Small intestine (tissue), 7 donors: ENCODE measurements around the gene FBXL16. TPM values are rescaled to one million over a fixed set of nuclear protein-coding genes. Genes with fewer than 3 reads are reported as not detected.
A peak's percentile ranks its signal among the peaks of the same experiment; 100 is the strongest.

Source experiments
- DNase-seq, 2 donors: peaks; one replicate each; pipeline versions ENCODE4 v3.0.0 to v3.0.0-alpha.2; 2013
- FAIRE-seq: peaks from 2 replicates; lab custom pipeline; 2012; peaks lifted over from hg19 to GRCh38; lab: Jason Lieb, UNC
- H3K27ac ChIP-seq, 3 donors: one replicate each; pipeline ENCODE4 v1.5.1; 2013; ENCODE audit warnings: low read length in 2 of 3, mild to moderate bottlenecking in 2 of 3, control low read depth in 1 of 3, inconsistent platforms in 1 of 3, low read depth in 1 of 3, moderate library complexity in 1 of 3
- H3K27me3 ChIP-seq, 3 donors: one replicate each; pipeline ENCODE4 v1.6.1; 2013; ENCODE audit warnings: low read length in 3 of 3, inconsistent platforms in 1 of 3; ENCODE audit not compliant: control insufficient read depth in 3 of 3, insufficient read depth in 3 of 3
- H3K36me3 ChIP-seq, 3 donors: one replicate each; pipeline ENCODE4 v1.6.1; 2013; ENCODE audit warnings: low read length in 3 of 3, inconsistent platforms in 1 of 3, low read depth in 1 of 3, mild to moderate bottlenecking in 1 of 3, moderate library complexity in 1 of 3; ENCODE audit not compliant: control insufficient read depth in 3 of 3, insufficient read depth in 2 of 3
- H3K4me1 ChIP-seq, 3 donors: one replicate each; pipeline ENCODE4 v1.6.1; 2013; ENCODE audit warnings: low read length in 2 of 3, inconsistent platforms in 1 of 3, low read depth in 1 of 3, mild to moderate bottlenecking in 1 of 3, moderate library complexity in 1 of 3; ENCODE audit not compliant: control insufficient read depth in 3 of 3, insufficient read depth in 2 of 3
- H3K4me3 ChIP-seq, 3 donors: one replicate each; pipeline ENCODE4 v1.5.1; 2013; ENCODE audit warnings: low read length in 3 of 3, control low read depth in 1 of 3, inconsistent platforms in 1 of 3, low read depth in 1 of 3, mild to moderate bottlenecking in 1 of 3, moderate library complexity in 1 of 3
- H3K9me3 ChIP-seq, 2 donors: one replicate each; pipeline ENCODE4 v1.6.1; 2013; ENCODE audit warnings: low read depth in 1 of 2, low read length in 1 of 2; ENCODE audit not compliant: control insufficient read depth in 2 of 2, insufficient read depth in 1 of 2
- whole genome bisulfite sequencing, 3 donors: extraction: QIAGEN DNeasy Blood & Tissue Kit; methylation state at CpG; one replicate each; pipeline ENCODE4 v1.1.7; 2013; 5-methylcytosine and 5-hydroxymethylcytosine counted together
- polyA plus RNA-seq, 4 donors: library from polyadenylated mRNA; stranded (reverse) in 3 of 4; unstranded in 1 of 4; fragments of 200-250 nt in 3 of 4; fragments of 120-200 nt in 1 of 4; gene quantifications; one replicate each; pipeline versions ENCODE4 v1.2.1 to v1.2.3, GENCODE V29; 2013
- donor health status: healthy with polysubstance abuse.
- donor health status: control.
- donor health status: control.
- donor health status: Bipolar disorder and iron deficiency.
- donor health status: healthy.

FBXL16 gene
- polyA plus RNA-seq, 4 donors: 0.81 to 3.4 (median 1.2) TPM

- H3K4me3 ChIP-seq: peak within 1 kb of the TSS; percentile 25 to 52 (median 41)
- peaks cover 0 to 23% (median 4%) of the 10 kb centered on the region in 3 donors for H3K4me1 ChIP-seq
- peaks cover 0 to 22% (median 10%) of the 10 kb centered on the region in 3 donors for H3K27me3 ChIP-seq
- no peak within 1 kb of the TSS for H3K27ac ChIP-seq
- DNase-seq (peak in 1 of 2 donors; percentile 46), FAIRE-seq (no peak)
- H3K36me3 ChIP-seq: peaks cover 0 to 45% (median 0%) of the 10 kb centered on the region in 3 donors
- H3K9me3 ChIP-seq: peaks cover 2 to 5% of the 10 kb centered on the region in 2 donors
- WGBS, 3 donors: 1 to 2% (median 2%) methylated on average over 49 to 88 of the region's 88 CpGs
These were observed 21.1 kb upstream of the FBXL16 start, which contains the start of the genes CCDC78 and HAGHL for GRCh38 chr16:726438-727290. TSS of gene CCDC78 (minus strand) at chr16:726443. CDS start at chr16:726367, 76 bp downstream. TSS of gene HAGHL (plus strand) at chr16:727106. CDS start at chr16:727510, 404 bp downstream.

- WGBS, 3 donors: 5 to 28% (median 15%) methylated on average over 6 to 9 of the region's 9 CpGs
- Histone ChIP-seq H3K4me1 (peaks cover 0 to 23% (median 4%) of the 10 kb centered on the region in 3 donors), H3K4me3 (no peak overlapping the region), H3K27ac (no peak overlapping the region), H3K9me3 (peaks cover 3 to 8% of the 10 kb centered on the region in 2 donors), H3K27me3 (peaks cover 0 to 22% (median 10%) of the 10 kb centered on the region in 3 donors), H3K36me3 (peaks cover 0 to 40% (median 0%) of the 10 kb centered on the region in 3 donors)
- FAIRE-seq: no peak
- DNase-seq: no peak
These were observed 20.5 kb upstream of the FBXL16 start for GRCh38 chr16:726188-726437.

GRCh38 chr16:725463-726187 is 20.0 kb upstream of the FBXL16 start:
- Histone ChIP-seq H3K9me3 (peaks cover 3 to 8% of the 10 kb centered on the region in 2 donors), H3K4me3 (no peak overlapping the region), H3K27me3 (peaks cover 0 to 22% (median 10%) of the 10 kb centered on the region in 3 donors), H3K4me1 (peaks cover 0 to 23% (median 4%) of the 10 kb centered on the region in 3 donors), H3K27ac (no peak overlapping the region), H3K36me3 (peaks cover 0 to 35% (median 0%) of the 10 kb centered on the region in 3 donors)
- no peak for FAIRE-seq
- 14 to 65% (median 41%) methylated on average over 21 to 23 of the region's 23 CpGs for WGBS, 3 donors
- no peak for DNase-seq

- Histone ChIP-seq H3K4me1 (peaks cover 4 to 28% (median 7%) of the 10 kb centered on the region in 3 donors), H3K9me3 (peaks cover 3 to 8% of the 10 kb centered on the region in 2 donors), H3K36me3 (peaks cover 0 to 29% (median 0%) of the 10 kb centered on the region in 3 donors), H3K4me3 (no peak overlapping the region), H3K27me3 (peaks cover 0 to 22% (median 10%) of the 10 kb centered on the region in 3 donors), H3K27ac (no peak overlapping the region)
- FAIRE-seq: no peak
- DNase-seq: no peak
- WGBS, 3 donors: 61 to 76% (median 63%) methylated on average over 4 to 7 of the region's 7 CpGs
These were observed 19.4 kb upstream of the FBXL16 start for GRCh38 chr16:725041-725376.

- peaks cover 0 to 22% (median 10%) of the 10 kb centered on the region in 3 donors for H3K27me3 ChIP-seq
- peaks cover 6 to 34% (median 9%) of the 10 kb centered on the region in 3 donors for H3K4me1 ChIP-seq
- peaks cover 3 to 8% of the 10 kb centered on the region in 2 donors for H3K9me3 ChIP-seq
- no peak for FAIRE-seq
- DNase-seq: no peak
- WGBS, 3 donors: 59 to 69% (median 60%) methylated on average over 29 of the region's 29 CpGs
- peaks cover 0 to 23% (median 0%) of the 10 kb centered on the region in 3 donors for H3K36me3 ChIP-seq
- H3K4me3 ChIP-seq: no peak overlapping the region
- H3K27ac ChIP-seq: no peak overlapping the region
These were observed 18.8 kb upstream of the FBXL16 start for GRCh38 chr16:724188-725040.

- Histone ChIP-seq H3K4me3 (no peak overlapping the region), H3K27ac (no peak overlapping the region), H3K27me3 (peaks cover 0 to 22% (median 10%) of the 10 kb centered on the region in 3 donors), H3K36me3 (peaks cover 0 to 22% (median 0%) of the 10 kb centered on the region in 3 donors), H3K4me1 (peaks cover 9 to 38% (median 12%) of the 10 kb centered on the region in 3 donors), H3K9me3 (peaks cover 3 to 8% of the 10 kb centered on the region in 2 donors)
- WGBS, 3 donors: 81 to 84% (median 84%) methylated on average over 9 of the region's 9 CpGs
- no peak for DNase-seq
- no peak for FAIRE-seq
These were observed 18.1 kb upstream of the FBXL16 start for GRCh38 chr16:723695-724094.

- whole genome bisulfite sequencing, 3 donors: 86 to 90% (median 89%) methylated on average over 21 to 24 of the region's 24 CpGs
- FAIRE-seq: no peak
- Histone ChIP-seq H3K36me3 (peaks cover 0 to 22% (median 0%) of the 10 kb centered on the region in 3 donors), H3K27me3 (peaks cover 0 to 19% (median 10%) of the 10 kb centered on the region in 3 donors), H3K9me3 (peaks cover 3 to 8% of the 10 kb centered on the region in 2 donors), H3K4me3 (no peak overlapping the region), H3K27ac (no peak overlapping the region), H3K4me1 (peaks cover 6 to 39% (median 12%) of the 10 kb centered on the region in 3 donors)
- DNase-seq: no peak
These were observed 17.4 kb upstream of the FBXL16 start for GRCh38 chr16:722835-723633.
